Suprapubic skin (tissue), 4 donors: Measurements from ENCODE around the gene STARD8. TPM values are rescaled to one million over a fixed set of nuclear protein-coding genes. Genes with fewer than 3 reads are reported as not detected.

Experiments
- DNase-seq, 2 donors: peaks; one replicate each; pipeline ENCODE4 v3.0.0-alpha.2; 2019; ENCODE audit warnings: low spot score in 2 of 2
- H3K27ac ChIP-seq: fragments of 200-600 bp; sonication (generic); one replicate; pipeline ENCODE4 v1.5.1; 2019
- H3K27me3 ChIP-seq: fragments of 200-600 bp; sonication (generic); one replicate; pipeline ENCODE4 v1.5.1; 2019
- H3K36me3 ChIP-seq: fragments of 200-600 bp; sonication (generic); one replicate; pipeline ENCODE4 v1.5.1; 2019
- H3K4me1 ChIP-seq: fragments of 200-600 bp; sonication (generic); one replicate; pipeline ENCODE4 v1.5.1; 2019
- H3K4me3 ChIP-seq: fragments of 200-600 bp; sonication (generic); one replicate; pipeline ENCODE4 v1.5.1; 2019; ENCODE audit warnings: mild to moderate bottlenecking
- H3K9me3 ChIP-seq: fragments of 200-600 bp; sonication (generic); one replicate; pipeline ENCODE4 v1.5.1; 2019
- CTCF ChIP-seq, 2 donors: fragments of 200-600 bp in 1 of 2; fragments of 450-650 bp in 1 of 2; sonication (generic) in 1 of 2; IDR thresholded peaks; one replicate each; pipeline ENCODE4 v1.5.1; 2016 to 2019; ENCODE audit warnings: antibody characterized with exemption in 2 of 2, mild to moderate bottlenecking in 1 of 2, moderate library complexity in 1 of 2
- EP300 ChIP-seq: sonication (generic); formaldehyde crosslinking; IDR thresholded peaks from one replicate; pipeline ENCODE4 v1.6.1; 2017; ENCODE audit warnings: antibody characterized with exemption
- POLR2A ChIP-seq, 2 donors: fragments of 450-650 bp; IDR thresholded peaks; one replicate each; pipeline ENCODE4 v1.6.1; 2017; ENCODE audit warnings: antibody characterized with exemption in 2 of 2, mild to moderate bottlenecking in 2 of 2, moderate library complexity in 2 of 2
- POLR2AphosphoS5 ChIP-seq, 3 donors: sonication (generic); formaldehyde crosslinking; IDR thresholded peaks; one replicate each; pipeline ENCODE4 v1.6.1; 2017; ENCODE audit warnings: antibody characterized with exemption in 3 of 3
- WGBS: methylation state at CpG from one replicate; pipeline ENCODE4 v1.1.5; 2018; 5-methylcytosine and 5-hydroxymethylcytosine counted together
- total RNA-seq, 4 donors: library from RNA; depleted of rRNA; stranded (reverse); fragments of >200 nt; gene quantifications; one replicate each; pipeline ENCODE4 v1.1.0, GENCODE V29; 2016

STARD8 gene
- total RNA-seq, 4 donors from 2014 or later, result 2.0 to 4.5 (median 2.3) TPM

- H3K4me1 ChIP-seq, result no peaks in the 10 kb centered on the region
- 75% methylated on average over 4 of the region's 4 CpGs for WGBS
- no peaks in the 10 kb centered on the region for H3K9me3 ChIP-seq
- peak in 1 of 2 donors; percentile 17 for DNase-seq
- no peaks in the 10 kb centered on the region for H3K36me3 ChIP-seq
- no peak overlapping the region for H3K27ac ChIP-seq
- no peaks in the 10 kb centered on the region for H3K27me3 ChIP-seq
- no peak overlapping the region for H3K4me3 ChIP-seq
- TF ChIP-seq CTCF (IDR thresholded peaks at IDR 0.05) (no peak), POLR2A (IDR thresholded peaks at IDR 0.05) (no peak), EP300 (no peak), POLR2AphosphoS5 (IDR thresholded peaks at IDR 0.05) (no peak)
Observed at GRCh38 chrX:68725756-68726365, 78.4 kb downstream of the STARD8 start.

- peak in 1 of 2 donors; percentile 25 for DNase-seq
- TF ChIP-seq POLR2AphosphoS5 (IDR thresholded peaks at IDR 0.05), result no peak
- TF ChIP-seq EP300, result no peak
- TF ChIP-seq CTCF (IDR thresholded peaks at IDR 0.05), result no peak
- no peak for TF ChIP-seq POLR2A (IDR thresholded peaks at IDR 0.05)
- no peak overlapping the region for H3K4me3 ChIP-seq
- H3K9me3 ChIP-seq, result no peaks in the 10 kb centered on the region
- H3K4me1 ChIP-seq, result no peaks in the 10 kb centered on the region
- H3K36me3 ChIP-seq, result no peaks in the 10 kb centered on the region
- H3K27ac ChIP-seq, result no peak overlapping the region
- no peaks in the 10 kb centered on the region for H3K27me3 ChIP-seq
- 68% methylated on average over 7 of the region's 7 CpGs for WGBS
Observed at GRCh38 chrX:68726366-68726765, 78.9 kb downstream of the STARD8 start.

- TF ChIP-seq CTCF (IDR thresholded peaks at IDR 0.05), result no peak
- no peak for TF ChIP-seq POLR2AphosphoS5 (IDR thresholded peaks at IDR 0.05)
- no peak for TF ChIP-seq EP300
- no peak for TF ChIP-seq POLR2A (IDR thresholded peaks at IDR 0.05)
- Histone ChIP-seq H3K9me3 (no peaks in the 10 kb centered on the region), H3K27ac (no peak overlapping the region), H3K36me3 (no peaks in the 10 kb centered on the region), H3K4me3 (no peak overlapping the region), H3K27me3 (no peaks in the 10 kb centered on the region), H3K4me1 (no peaks in the 10 kb centered on the region)
- WGBS, result 75% methylated on average over 4 of the region's 4 CpGs
- DNase-seq, result no peak
Observed at GRCh38 chrX:68727696-68728095, 80.2 kb downstream of the STARD8 start.

- no peak for TF ChIP-seq EP300
- no peak for TF ChIP-seq POLR2AphosphoS5 (IDR thresholded peaks at IDR 0.05)
- no peak for TF ChIP-seq POLR2A (IDR thresholded peaks at IDR 0.05)
- no peak for TF ChIP-seq CTCF (IDR thresholded peaks at IDR 0.05)
- Histone ChIP-seq H3K27ac (no peak overlapping the region), H3K9me3 (no peaks in the 10 kb centered on the region), H3K4me1 (no peaks in the 10 kb centered on the region), H3K36me3 (no peaks in the 10 kb centered on the region), H3K4me3 (no peak overlapping the region), H3K27me3 (no peaks in the 10 kb centered on the region)
- 80% methylated on average over 5 of the region's 5 CpGs for WGBS
- DNase-seq, result peak in 1 of 2 donors; percentile 36
Observed at GRCh38 chrX:68728186-68728585, 80.7 kb downstream of the STARD8 start.

- Histone ChIP-seq H3K9me3 (no peaks in the 10 kb centered on the region), H3K4me1 (no peaks in the 10 kb centered on the region), H3K36me3 (no peaks in the 10 kb centered on the region), H3K27me3 (no peaks in the 10 kb centered on the region), H3K4me3 (no peak overlapping the region), H3K27ac (no peak overlapping the region)
- TF ChIP-seq CTCF (IDR thresholded peaks at IDR 0.05) (no peak), EP300 (no peak), POLR2A (IDR thresholded peaks at IDR 0.05) (no peak), POLR2AphosphoS5 (IDR thresholded peaks at IDR 0.05) (no peak)
- WGBS, result 51% methylated on average over 2 of the region's 2 CpGs
- DNase-seq, result no peak
Observed at GRCh38 chrX:68731254-68731653, 83.8 kb downstream of the STARD8 start.
